HepG2 (cell line): ENCODE data around the gene GCDH. TPM values are rescaled to one million over a fixed set of nuclear protein-coding genes. Genes with fewer than 3 reads are reported as not detected.

Experiments used
- AGO2 ChIP-seq: fragments of 200-400 bp; formaldehyde crosslinking; optimal IDR thresholded peaks from 2 replicates; pipeline ENCODE3; 2017; ENCODE audit warnings: mild to moderate bottlenecking, low read depth, low read length, moderate library complexity
- BRF2 ChIP-seq: sonication (generic); formaldehyde crosslinking; IDR thresholded peaks from 2 replicates; pipeline ENCODE4 v1.8.1; 2022; ENCODE audit warnings: mild to moderate bottlenecking, missing genetic modification reagents
- CBFB ChIP-seq: sonication (generic); formaldehyde crosslinking; IDR thresholded peaks from 2 replicates; pipeline ENCODE4 v1.4.0; 2020; ENCODE audit warnings: missing genetic modification reagents
- DMTF1 ChIP-seq: sonication (generic); formaldehyde crosslinking; IDR thresholded peaks from 2 replicates; pipeline ENCODE4 v1.4.0; 2020; ENCODE audit warnings: mild to moderate bottlenecking, missing genetic modification reagents
- EP300 ChIP-seq, 3 experiments: sonication (generic) in 1 of 3; formaldehyde crosslinking in 1 of 3; IDR thresholded peaks; 2 replicates each; pipeline versions ENCODE4 v1.5.1 to v1.6.1; 2011 to 2020; ENCODE audit warnings: low read depth in 2 of 3, low read length in 2 of 3, borderline replicate concordance in 1 of 3, improper control_type of control experiment in 1 of 3, mild to moderate bottlenecking in 1 of 3, missing genetic modification reagents in 1 of 3, moderate library complexity in 1 of 3
- GRHL1 ChIP-seq: sonication (generic); formaldehyde crosslinking; conservative IDR thresholded peaks from 2 replicates; pipeline ENCODE4 v1.8.0; 2022; ENCODE audit warnings: missing genetic modification reagents
- HNF4G ChIP-seq, 2 experiments: sonication (generic) in 1 of 2; formaldehyde crosslinking in 1 of 2; IDR thresholded peaks; 2 replicates each; pipeline versions ENCODE4 v1.4.0 to v1.6.1; 2011 to 2020; ENCODE audit warnings: borderline replicate concordance in 2 of 2, low read depth in 2 of 2, mild to moderate bottlenecking in 2 of 2, low read length in 1 of 2, missing genetic modification reagents in 1 of 2, moderate library complexity in 1 of 2
- MIXL1 ChIP-seq: IDR thresholded peaks from 2 replicates; pipeline ENCODE4 v1.6.1; 2016
- MTA1 ChIP-seq: sonication (generic); formaldehyde crosslinking; IDR thresholded peaks from 2 replicates; pipeline ENCODE4 v1.4.0; 2020; ENCODE audit warnings: missing genetic modification reagents, mild to moderate bottlenecking, borderline replicate concordance
- MYC ChIP-seq: sonication (generic); formaldehyde crosslinking; IDR thresholded peaks from 2 replicates; pipeline ENCODE4 v1.9.0; 2021; ENCODE audit warnings: missing genetic modification reagents, borderline replicate concordance
- NFYB ChIP-seq: sonication (generic); formaldehyde crosslinking; IDR thresholded peaks from 2 replicates; pipeline ENCODE4 v1.4.0; 2020; ENCODE audit warnings: missing genetic modification reagents
- PCBP1 ChIP-seq: fragments of 200-400 bp; formaldehyde crosslinking; IDR thresholded peaks from 2 replicates; pipeline ENCODE4 v1.6.1; 2017; ENCODE audit warnings: mild to moderate bottlenecking, low read depth, low read length, borderline replicate concordance
- RBFOX2 ChIP-seq: fragments of 200-400 bp; formaldehyde crosslinking; IDR thresholded peaks from 2 replicates; pipeline ENCODE4 v1.6.1; 2017; ENCODE audit warnings: low read depth, mild to moderate bottlenecking, low read length
- RFXANK ChIP-seq: IDR thresholded peaks from 2 replicates; pipeline ENCODE4 v1.6.1; 2016
- SMAD3 ChIP-seq: sonication (generic); formaldehyde crosslinking; IDR thresholded peaks from 2 replicates; pipeline ENCODE4 v1.4.0; 2020; ENCODE audit warnings: missing genetic modification reagents
- TBL1XR1 ChIP-seq: fragments of 150-350 bp; IDR thresholded peaks from 2 replicates; pipeline ENCODE4 v1.6.1; 2014; ENCODE audit warnings: borderline replicate concordance, low read length; ENCODE audit not compliant: partially characterized antibody
- TRAFD1 ChIP-seq: sonication (generic); formaldehyde crosslinking; IDR thresholded peaks from 2 replicates; pipeline ENCODE4 v1.5.1; 2020; ENCODE audit warnings: missing genetic modification reagents, mild to moderate bottlenecking, borderline replicate concordance
- ZFP90 ChIP-seq: sonication (generic); formaldehyde crosslinking; IDR thresholded peaks from 2 replicates; pipeline ENCODE4 v1.8.0; 2022; ENCODE audit warnings: missing genetic modification reagents, mild to moderate bottlenecking, inconsistent platforms, borderline replicate concordance
- ZNF414 ChIP-seq: sonication (generic); formaldehyde crosslinking; IDR thresholded peaks from 2 replicates; pipeline ENCODE4 v1.5.0; 2020; ENCODE audit warnings: missing genetic modification reagents
- ZNF572 ChIP-seq: sonication (generic); formaldehyde crosslinking; IDR thresholded peaks from 2 replicates; pipeline ENCODE4 v1.5.1; 2020; ENCODE audit warnings: mild to moderate bottlenecking, missing genetic modification reagents
- ZNF746 ChIP-seq: sonication (generic); formaldehyde crosslinking; IDR thresholded peaks from 2 replicates; pipeline ENCODE4 v1.8.0; 2022; ENCODE audit warnings: mild to moderate bottlenecking, missing genetic modification reagents
- polyA plus RNA-seq, 8 experiments: library from polyadenylated mRNA; depleted of rRNA in 3 of 8; stranded (reverse) in 7 of 8; unstranded in 1 of 8; fragments of >200 nt; fragmentation: Illumina TruSeq in 4 of 8; extraction: Trizol in 4 of 8; gene quantifications; 2 replicates each; pipeline versions ENCODE4 v1.2.1 to v1.2.3, GENCODE V29; 2011 to 2016; ENCODE audit warnings: low read depth in 4 of 8, missing spikeins in 1 of 8, mixed read lengths in 1 of 8; ENCODE audit not compliant: insufficient read depth in 1 of 8
- total RNA-seq, 5 experiments: library from RNA; depleted of rRNA; stranded (reverse); fragments of >200 nt; fragmentation: Illumina TruSeq; extraction: Trizol; gene quantifications; 2 replicates each; pipeline ENCODE4 v1.2.3, GENCODE V29; 2016; ENCODE audit warnings: low read depth in 1 of 5

The GCDH gene
- total and polyA plus RNA-seq, 2 of the 13 experiments (the other 11 are each of a cell fraction or from before 2014, with no cell fraction given) = 15.1 to 38.0 TPM

- TF ChIP-seq MYC (CRISPR knock-in tag) (no peak), ZNF572 (CRISPR knock-in tag) (no peak), RBFOX2 (peak; percentile 25; the same call in 1 of the 2 replicates), NFYB (CRISPR knock-in tag) (peak; percentile 20; the same call in 1 of the 2 replicates), ZNF746 (CRISPR knock-in tag) (0 out of 2 replicates have a peak, but pooled peaks have one; percentile 20), TBL1XR1 (no peak), SMAD3 (CRISPR knock-in tag) (no peak), DMTF1 (CRISPR knock-in tag) (no peak), AGO2 (peak; percentile 27), RFXANK (CRISPR knock-in tag) (no peak), BRF2 (no peak), ZNF414 (CRISPR knock-in tag) (no peak), GRHL1 (CRISPR knock-in tag) (no peak), MIXL1 (CRISPR knock-in tag) (no peak), TRAFD1 (CRISPR knock-in tag) (0 out of 2 replicates have a peak, but pooled peaks have one; percentile 6), EP300 (IDR thresholded peaks at IDR 0.05; ENCODE audit: low read depth in 2 of 2, low read length in 2 of 2) (no peak), EP300 (CRISPR knock-in tag; IDR thresholded peaks at IDR 0.05; ENCODE audit: borderline replicate concordance) (no peak), MTA1 (CRISPR knock-in tag) (0 out of 2 replicates have a peak, but pooled peaks have one; percentile 48), CBFB (CRISPR knock-in tag) (no peak), ZFP90 (CRISPR knock-in tag) (no peak), PCBP1 (0 out of 2 replicates have a peak, but pooled peaks have one; percentile 24), HNF4G (IDR thresholded peaks at IDR 0.05; ENCODE audit: borderline replicate concordance, low read depth, low read length) (peak; percentile 35; the same call in 1 of the 2 replicates), HNF4G (CRISPR knock-in tag; IDR thresholded peaks at IDR 0.05; ENCODE audit: borderline replicate concordance, low read depth) (no peak)
These were observed 627 bp downstream of the GCDH start (continued) for GRCh38 chr19:12891553-12892021.
